ENCODE results near the gene GMDS.

GMDS gene

GRCh38 chr6:2178125-2178524 lies 67.3 kb downstream of the GMDS start:
- TF ChIP-seq, protein P1, sequence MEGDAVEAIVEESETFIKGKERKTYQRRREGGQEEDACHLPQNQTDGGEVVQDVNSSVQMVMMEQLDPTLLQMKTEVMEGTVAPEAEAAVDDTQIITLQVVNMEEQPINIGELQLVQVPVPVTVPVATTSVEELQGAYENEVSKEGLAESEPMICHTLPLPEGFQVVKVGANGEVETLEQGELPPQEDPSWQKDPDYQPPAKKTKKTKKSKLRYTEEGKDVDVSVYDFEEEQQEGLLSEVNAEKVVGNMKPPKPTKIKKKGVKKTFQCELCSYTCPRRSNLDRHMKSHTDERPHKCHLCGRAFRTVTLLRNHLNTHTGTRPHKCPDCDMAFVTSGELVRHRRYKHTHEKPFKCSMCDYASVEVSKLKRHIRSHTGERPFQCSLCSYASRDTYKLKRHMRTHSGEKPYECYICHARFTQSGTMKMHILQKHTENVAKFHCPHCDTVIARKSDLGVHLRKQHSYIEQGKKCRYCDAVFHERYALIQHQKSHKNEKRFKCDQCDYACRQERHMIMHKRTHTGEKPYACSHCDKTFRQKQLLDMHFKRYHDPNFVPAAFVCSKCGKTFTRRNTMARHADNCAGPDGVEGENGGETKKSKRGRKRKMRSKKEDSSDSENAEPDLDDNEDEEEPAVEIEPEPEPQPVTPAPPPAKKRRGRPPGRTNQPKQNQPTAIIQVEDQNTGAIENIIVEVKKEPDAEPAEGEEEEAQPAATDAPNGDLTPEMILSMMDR (conservative IDR thresholded peaks at IDR 0.05; ENCODE audit: low read depth, low read length), result no peak
- Histone ChIP-seq H3K9ac (no peak overlapping the region), H3K36me3 (ENCODE audit: insufficient read depth) (no peaks in the 10 kb centered on the region), H3K79me2 (ENCODE audit: insufficient read depth, low read depth) (no peaks in the 10 kb centered on the region), H2AFZ (ENCODE audit: low read depth) (no peak overlapping the region), H4K20me1 (ENCODE audit: insufficient read depth) (no peaks in the 10 kb centered on the region), H3K4me1 (ENCODE audit: low read depth, poor library complexity, severe bottlenecking) (peaks cover 6% of the 10 kb centered on the region), H3K27me3 (ENCODE audit: insufficient read depth, low read depth) (no peaks in the 10 kb centered on the region), H3K27ac (no peak overlapping the region), H3K4me2 (no peak overlapping the region), H3K4me3 (IDR thresholded peaks at IDR 0.05; ENCODE audit: insufficient read depth, low read depth, low read length) (no peak overlapping the region)

DNA sequence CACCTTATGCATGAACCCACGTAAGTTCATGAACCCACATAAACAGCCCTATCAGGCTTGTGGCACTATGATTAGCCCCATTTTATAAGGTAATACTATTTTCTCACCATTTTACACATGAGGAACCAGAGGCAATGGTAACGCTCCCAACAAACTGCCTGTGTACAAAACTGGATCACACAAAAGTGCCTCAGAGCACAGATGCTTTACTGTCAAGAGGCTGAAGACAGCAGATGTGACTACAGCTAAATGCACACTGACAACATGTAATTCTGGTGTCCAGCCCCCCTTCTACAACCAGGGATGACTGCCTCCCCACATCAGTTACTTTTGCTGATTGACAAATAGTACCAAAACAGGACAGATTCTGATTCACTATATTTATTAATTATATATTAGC lies 69.6 kb downstream of the GMDS start:
- Histone ChIP-seq H3K79me2 (ENCODE audit: insufficient read depth, low read depth) (no peaks in the 10 kb centered on the region), H3K4me3 (IDR thresholded peaks at IDR 0.05; ENCODE audit: insufficient read depth, low read depth, low read length) (no peak overlapping the region), H3K27me3 (ENCODE audit: insufficient read depth, low read depth) (no peaks in the 10 kb centered on the region), H2AFZ (ENCODE audit: low read depth) (no peak overlapping the region), H4K20me1 (ENCODE audit: insufficient read depth) (no peaks in the 10 kb centered on the region), H3K4me1 (ENCODE audit: low read depth, poor library complexity, severe bottlenecking) (peaks cover 6% of the 10 kb centered on the region), H3K36me3 (ENCODE audit: insufficient read depth) (no peaks in the 10 kb centered on the region), H3K4me2 (no peak overlapping the region), H3K9ac (no peak overlapping the region), H3K27ac (no peak overlapping the region)
- TF ChIP-seq, protein P1 (conservative IDR thresholded peaks at IDR 0.05; ENCODE audit: low read depth, low read length), result no peak

- no peak overlapping the region for H3K27ac ChIP-seq
- H2AFZ ChIP-seq (ENCODE audit: low read depth), result no peak overlapping the region
- no peak overlapping the region for H3K4me2 ChIP-seq
- H3K27me3 ChIP-seq (ENCODE audit: insufficient read depth, low read depth), result no peaks in the 10 kb centered on the region
- no peaks in the 10 kb centered on the region for H3K36me3 ChIP-seq (ENCODE audit: insufficient read depth)
- no peak overlapping the region for H3K4me3 ChIP-seq (IDR thresholded peaks at IDR 0.05; ENCODE audit: insufficient read depth, low read depth, low read length)
- no peak overlapping the region for H3K9ac ChIP-seq
- TF ChIP-seq, protein P1 (conservative IDR thresholded peaks at IDR 0.05; ENCODE audit: low read depth, low read length), result no peak
- no peaks in the 10 kb centered on the region for H3K79me2 ChIP-seq (ENCODE audit: insufficient read depth, low read depth)
- H3K4me1 ChIP-seq (ENCODE audit: low read depth, poor library complexity, severe bottlenecking), result no peaks in the 10 kb centered on the region
- H4K20me1 ChIP-seq (ENCODE audit: insufficient read depth), result no peaks in the 10 kb centered on the region
Measured at GRCh38 chr6:2173203-2173961, 72.0 kb downstream of the GMDS start.

DNA sequence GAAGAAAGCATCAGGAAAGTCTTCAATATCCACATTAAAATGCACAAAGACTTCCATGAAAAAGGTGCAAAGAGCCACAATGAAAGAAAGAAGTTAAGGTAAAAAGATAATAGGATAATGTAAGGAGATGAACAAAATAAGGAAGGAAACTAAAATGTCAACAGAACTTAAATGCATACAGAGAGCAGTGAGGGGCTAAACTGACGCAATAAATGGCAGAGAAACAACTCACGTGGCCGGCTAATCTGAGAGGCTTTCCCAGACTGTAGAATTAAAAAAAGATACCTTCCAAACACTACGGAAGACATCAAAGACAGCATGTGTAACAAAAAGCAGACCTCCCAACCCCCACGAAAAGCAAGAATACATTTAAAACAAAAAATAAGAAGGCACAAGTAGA lies 73.7 kb downstream of the GMDS start:
- no peaks in the 10 kb centered on the region for H3K36me3 ChIP-seq (ENCODE audit: insufficient read depth)
- H3K9ac ChIP-seq, result no peak overlapping the region
- no peaks in the 10 kb centered on the region for H3K79me2 ChIP-seq (ENCODE audit: insufficient read depth, low read depth)
- no peaks in the 10 kb centered on the region for H3K4me1 ChIP-seq (ENCODE audit: low read depth, poor library complexity, severe bottlenecking)
- no peak overlapping the region for H3K4me2 ChIP-seq
- TF ChIP-seq, protein P1 (conservative IDR thresholded peaks at IDR 0.05; ENCODE audit: low read depth, low read length), result no peak
- no peaks in the 10 kb centered on the region for H4K20me1 ChIP-seq (ENCODE audit: insufficient read depth)
- H3K27ac ChIP-seq, result no peak overlapping the region
- H3K4me3 ChIP-seq (IDR thresholded peaks at IDR 0.05; ENCODE audit: insufficient read depth, low read depth, low read length), result no peak overlapping the region
- H3K27me3 ChIP-seq (ENCODE audit: insufficient read depth, low read depth), result no peaks in the 10 kb centered on the region
- no peak overlapping the region for H2AFZ ChIP-seq (ENCODE audit: low read depth)

Data from KMS-11 (cell line).